ENCODE measurements around the gene SRP19. TPM values are rescaled to one million over a fixed set of nuclear protein-coding genes. Genes with fewer than 3 reads are reported as not detected.

Gene SRP19
- total and polyA plus RNA-seq, 9 of the 15 experiments (the other 6 are each of a cell fraction or from before 2014, with no cell fraction given), result 52.3 to 357 (median 146) TPM

- TF ChIP-seq ZNF79 (CRISPR knock-in tag; IDR thresholded peaks at IDR 0.05; ENCODE audit: low read depth) (no peak), ZNF41 (CRISPR knock-in tag; conservative IDR thresholded peaks at IDR 0.05) (no peak; the same call in 1 of the 2 replicates), ZFPM2 (CRISPR knock-in tag; IDR thresholded peaks at IDR 0.05) (no peak), MTA2 (IDR thresholded peaks at IDR 0.05; ENCODE audit: low read depth) (no peak), ZC3H8 (IDR thresholded peaks at IDR 0.05) (no peak), ESRRB (CRISPR knock-in tag; IDR thresholded peaks at IDR 0.05; ENCODE audit: borderline replicate concordance) (no peak), HDAC8 (tag; IDR thresholded peaks at IDR 0.05) (0 out of 2 replicates have a peak, but pooled peaks have one; percentile 39), ZBTB1 (CRISPR knock-in tag; IDR thresholded peaks at IDR 0.05; ENCODE audit: borderline replicate concordance, low read depth) (peak; percentile 48; the same call in 1 of the 2 replicates), CAMTA2 (CRISPR knock-in tag; conservative IDR thresholded peaks at IDR 0.05) (no peak), MNT (conservative IDR thresholded peaks at IDR 0.05) (peak; percentile 58 to 77), NFIX (CRISPR knock-in tag; IDR thresholded peaks at IDR 0.05; ENCODE audit: low read depth) (no peak), ZNF695 (CRISPR knock-in tag; IDR thresholded peaks at IDR 0.05) (no peak), TGIF2 (CRISPR knock-in tag; IDR thresholded peaks at IDR 0.05) (no peak), ZNF384 (IDR thresholded peaks at IDR 0.05; ENCODE audit: low read depth, low read length) (0 out of 2 replicates have a peak, but pooled peaks have one; percentile 7), ZNF655 (CRISPR knock-in tag; IDR thresholded peaks at IDR 0.05) (no peak), TFAM (CRISPR knock-in tag; conservative IDR thresholded peaks at IDR 0.05) (no peak), NRF1 (conservative IDR thresholded peaks at IDR 0.05 in 1 of 2, IDR thresholded peaks at IDR 0.05 in 1 of 2) (peak; percentile 75 to 82), ZNF740 (CRISPR knock-in tag; IDR thresholded peaks at IDR 0.05) (peak; percentile 64; the same call in 1 of the 2 replicates), ZNF740 (tag; IDR thresholded peaks at IDR 0.05) (no peak), YBX1 (IDR thresholded peaks at IDR 0.05) (no peak), MED1 (CRISPR knock-in tag; IDR thresholded peaks at IDR 0.05; ENCODE audit: borderline replicate concordance) (no peak)
- TF ChIP-seq, protein P1, sequence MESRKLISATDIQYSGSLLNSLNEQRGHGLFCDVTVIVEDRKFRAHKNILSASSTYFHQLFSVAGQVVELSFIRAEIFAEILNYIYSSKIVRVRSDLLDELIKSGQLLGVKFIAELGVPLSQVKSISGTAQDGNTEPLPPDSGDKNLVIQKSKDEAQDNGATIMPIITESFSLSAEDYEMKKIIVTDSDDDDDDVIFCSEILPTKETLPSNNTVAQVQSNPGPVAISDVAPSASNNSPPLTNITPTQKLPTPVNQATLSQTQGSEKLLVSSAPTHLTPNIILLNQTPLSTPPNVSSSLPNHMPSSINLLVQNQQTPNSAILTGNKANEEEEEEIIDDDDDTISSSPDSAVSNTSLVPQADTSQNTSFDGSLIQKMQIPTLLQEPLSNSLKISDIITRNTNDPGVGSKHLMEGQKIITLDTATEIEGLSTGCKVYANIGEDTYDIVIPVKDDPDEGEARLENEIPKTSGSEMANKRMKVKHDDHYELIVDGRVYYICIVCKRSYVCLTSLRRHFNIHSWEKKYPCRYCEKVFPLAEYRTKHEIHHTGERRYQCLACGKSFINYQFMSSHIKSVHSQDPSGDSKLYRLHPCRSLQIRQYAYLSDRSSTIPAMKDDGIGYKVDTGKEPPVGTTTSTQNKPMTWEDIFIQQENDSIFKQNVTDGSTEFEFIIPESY (CRISPR knock-in tag; IDR thresholded peaks at IDR 0.05), result peak; percentile 92
Observed at GRCh38 chr5:112860929-112861637, at the start of gene SRP19 (continued).
